ENCODE measurements around the gene BRI3BP. TPM values are rescaled to one million over a fixed set of nuclear protein-coding genes. Genes with fewer than 3 reads are reported as not detected.
A peak's percentile ranks its signal among the peaks of the same experiment; 100 is the strongest.
"Not testable (repeated sequence)": the region's sequence is repeated elsewhere in the genome, so short reads cannot be mapped to it uniquely, and the experiment has no call there.

BRI3BP gene
- total RNA-seq, 2 donors from 2014 or later: 4.3 to 4.4 TPM

DNA sequence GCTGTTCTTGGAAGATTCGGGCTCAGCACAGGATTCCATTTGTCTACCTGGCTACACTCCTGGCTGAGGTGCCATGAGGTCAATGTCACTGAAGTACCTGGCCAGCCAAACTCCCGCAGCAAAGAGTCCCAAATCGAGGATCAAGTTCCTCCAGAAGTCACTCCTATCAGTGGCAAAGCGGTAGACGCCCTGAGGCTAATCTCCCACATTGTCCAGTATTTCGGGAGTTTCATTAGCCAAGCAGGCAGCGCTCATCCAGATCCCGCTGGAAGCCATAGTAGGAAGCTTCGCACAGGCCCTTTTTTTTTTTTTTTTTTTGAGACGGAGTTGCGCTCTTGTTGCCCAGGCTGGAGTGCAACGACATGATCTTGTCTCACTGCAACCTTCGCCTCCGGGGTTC is 62.9 kb downstream of the BRI3BP start:
- Histone ChIP-seq H3K9me3 (no peaks in the 10 kb centered on the region), H3K27ac (no peak overlapping the region), H3K27me3 (replicated peaks; ENCODE audit: insufficient read depth) (no peaks in the 10 kb centered on the region), H3K4me3 (no peak overlapping the region), H3K4me1 (ENCODE audit: control insufficient read depth in 1 of 2, low read depth in 2 of 2) (no peaks in the 10 kb centered on the region), H3K36me3 (no peaks in the 10 kb centered on the region)
- no peak for DNase-seq (ENCODE audit: low spot score)
- no peak for ATAC-seq (ENCODE audit: insufficient number of reproducible peaks, low FRiP score, low read depth)
- no peak for TF ChIP-seq CTCF (IDR thresholded peaks at IDR 0.05)

- ATAC-seq (ENCODE audit: insufficient number of reproducible peaks, low FRiP score, low read depth) (no peak), DNase-seq (ENCODE audit: low spot score) (no peak)
- Histone ChIP-seq H3K4me3 (no peak overlapping the region), H3K27ac (no peak overlapping the region), H3K9me3 (no peaks in the 10 kb centered on the region), H3K36me3 (no peaks in the 10 kb centered on the region), H3K27me3 (replicated peaks; ENCODE audit: insufficient read depth) (no peaks in the 10 kb centered on the region), H3K4me1 (ENCODE audit: control insufficient read depth in 1 of 2, low read depth in 2 of 2) (no peaks in the 10 kb centered on the region)
- no peak for TF ChIP-seq CTCF (IDR thresholded peaks at IDR 0.05)
These were observed 64.3 kb downstream of the BRI3BP start for GRCh38 chr12:125057708-125058107.

DNA sequence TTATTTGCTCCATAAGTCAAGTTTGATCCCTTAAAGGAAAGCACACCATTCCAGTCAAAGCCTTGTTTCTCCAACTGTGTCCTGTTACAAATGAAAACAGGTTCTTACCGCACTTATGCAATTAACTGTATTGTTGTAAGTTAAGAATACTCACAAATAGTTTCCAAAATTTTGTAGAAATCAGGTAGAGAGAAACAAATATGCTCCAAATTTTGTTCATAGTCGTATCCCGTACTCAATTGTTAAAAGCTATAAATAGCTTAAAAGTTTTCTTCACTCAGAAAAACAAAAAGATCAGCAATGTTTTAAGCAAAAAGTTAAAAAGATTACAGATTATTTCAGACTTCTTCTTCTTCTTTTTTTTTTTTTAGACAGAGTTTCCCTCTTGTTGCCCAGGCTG is 67.8 kb downstream of the BRI3BP start:
- Histone ChIP-seq H3K9me3 (no peaks in the 10 kb centered on the region), H3K27ac (no peak overlapping the region), H3K36me3 (no peaks in the 10 kb centered on the region), H3K4me3 (no peak overlapping the region), H3K27me3 (replicated peaks; ENCODE audit: insufficient read depth) (no peaks in the 10 kb centered on the region), H3K4me1 (ENCODE audit: control insufficient read depth in 1 of 2, low read depth in 2 of 2) (peaks cover 11 to 13% of the 10 kb centered on the region in 2 donors)
- TF ChIP-seq CTCF (IDR thresholded peaks at IDR 0.05): no peak
- ATAC-seq (ENCODE audit: insufficient number of reproducible peaks, low FRiP score, low read depth) (no peak), DNase-seq (ENCODE audit: low spot score) (no peak)

DNA sequence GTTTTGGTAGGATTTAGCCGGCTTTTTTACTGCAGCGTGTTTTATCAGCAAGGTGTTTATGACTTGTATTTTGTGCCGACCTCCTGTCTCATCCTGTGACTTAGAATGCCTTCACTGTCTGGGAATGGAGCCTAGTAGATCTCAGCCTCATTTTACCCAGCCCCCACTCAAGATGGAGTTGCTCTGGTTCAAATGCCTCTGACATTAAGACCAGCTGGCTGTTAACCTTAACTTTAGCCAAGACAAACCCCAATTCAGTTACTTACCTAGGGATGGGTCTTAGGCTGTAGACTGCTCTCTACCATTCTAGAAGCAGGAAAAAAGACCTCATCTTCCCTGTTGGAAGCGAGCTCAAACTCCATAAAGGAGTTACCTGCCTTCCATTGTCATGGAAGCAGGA is 70.1 kb downstream of the BRI3BP start:
- H3K27me3 ChIP-seq (replicated peaks; ENCODE audit: insufficient read depth); H3K27ac ChIP-seq; H3K36me3 ChIP-seq; ATAC-seq (ENCODE audit: insufficient number of reproducible peaks, low FRiP score, low read depth); H3K9me3 ChIP-seq; DNase-seq (ENCODE audit: low spot score); H3K4me3 ChIP-seq: not testable (repeated sequence)
- H3K4me1 ChIP-seq (ENCODE audit: control insufficient read depth in 1 of 2, low read depth in 2 of 2): peaks cover 11 to 25% of the 10 kb centered on the region in 2 donors

- Histone ChIP-seq H3K4me3 (peak overlapping the region; percentile 89), H3K27me3 (replicated peaks; ENCODE audit: insufficient read depth) (no peaks in the 10 kb centered on the region), H3K4me1 (ENCODE audit: control insufficient read depth in 1 of 2, low read depth in 2 of 2) (peaks cover 11 to 25% of the 10 kb centered on the region in 2 donors), H3K27ac (no peak overlapping the region), H3K36me3 (no peaks in the 10 kb centered on the region), H3K9me3 (no peaks in the 10 kb centered on the region)
- ATAC-seq (ENCODE audit: insufficient number of reproducible peaks, low FRiP score, low read depth) (no peak), DNase-seq (ENCODE audit: low spot score) (no peak)
- TF ChIP-seq CTCF (IDR thresholded peaks at IDR 0.05): no peak
These were observed 71.0 kb downstream of the BRI3BP start for GRCh38 chr12:125064492-125064891.

Measured in thoracic aorta (tissue), 2 donors.